HFFc6 (cell line): ENCODE results near the gene BMF. TPM values are rescaled to one million over a fixed set of nuclear protein-coding genes. Genes with fewer than 3 reads are reported as not detected.

Experiments used
- DNase-seq: peaks from one replicate; pipeline ENCODE4 v3.0.0-alpha.2; 2018
- H3K27ac Mint-ChIP-seq: 2 replicates; pipeline ENCODE4 v1.8.0; 2020; ENCODE audit warnings: mild to moderate bottlenecking, mixed read lengths
- H3K27me3 Mint-ChIP-seq: 2 replicates; pipeline ENCODE4 v1.8.0; 2021; ENCODE audit warnings: mild to moderate bottlenecking, moderate library complexity, mixed read lengths; ENCODE audit not compliant: insufficient read depth
- H3K36me3 Mint-ChIP-seq: 2 replicates; pipeline ENCODE4 v1.8.0; 2021; ENCODE audit warnings: low read depth, mixed read lengths
- H3K4me1 Mint-ChIP-seq: 2 replicates; pipeline ENCODE4 v1.8.0; 2020; ENCODE audit warnings: low read depth, mixed read lengths
- H3K4me3 Mint-ChIP-seq: 2 replicates; pipeline ENCODE4 v1.8.0; 2020; ENCODE audit warnings: mild to moderate bottlenecking, moderate library complexity, mixed read lengths
- H3K9me3 Mint-ChIP-seq: 2 replicates; pipeline ENCODE4 v1.8.0; 2020; ENCODE audit warnings: mild to moderate bottlenecking, mixed read lengths
- total RNA-seq, 6 experiments: library from RNA; stranded (reverse); fragmentation: NEBNext Ultra II Directional; extraction: Animal tissue kit (Norgen Biotek cat#: 25700); gene quantifications; 2 replicates in 1 of 6; 3 replicates in 5 of 6; pipeline ENCODE4 v1.2.3, GENCODE V29; 2021
- TF ChIP-seq, protein P1 (sequence below): fragments of 200-600 bp; sonication (generic); IDR thresholded peaks from 2 replicates; pipeline ENCODE4 v1.5.0; 2021; ENCODE audit warnings: antibody characterized with exemption, mild to moderate bottlenecking

Gene BMF
- total RNA-seq, 6 experiments from 2014 or later, result 0.57 to 1.2 (median 0.81) TPM

- no peaks in the 10 kb centered on the region for H3K27me3 Mint-ChIP-seq
- H3K4me1 Mint-ChIP-seq, result peaks cover 84% of the 10 kb centered on the region
- peak overlapping the region; percentile 99 for H3K27ac Mint-ChIP-seq
- H3K9me3 Mint-ChIP-seq, result no peaks in the 10 kb centered on the region
- no peaks in the 10 kb centered on the region for H3K36me3 Mint-ChIP-seq
- no peak for DNase-seq
- TF ChIP-seq, protein P1, sequence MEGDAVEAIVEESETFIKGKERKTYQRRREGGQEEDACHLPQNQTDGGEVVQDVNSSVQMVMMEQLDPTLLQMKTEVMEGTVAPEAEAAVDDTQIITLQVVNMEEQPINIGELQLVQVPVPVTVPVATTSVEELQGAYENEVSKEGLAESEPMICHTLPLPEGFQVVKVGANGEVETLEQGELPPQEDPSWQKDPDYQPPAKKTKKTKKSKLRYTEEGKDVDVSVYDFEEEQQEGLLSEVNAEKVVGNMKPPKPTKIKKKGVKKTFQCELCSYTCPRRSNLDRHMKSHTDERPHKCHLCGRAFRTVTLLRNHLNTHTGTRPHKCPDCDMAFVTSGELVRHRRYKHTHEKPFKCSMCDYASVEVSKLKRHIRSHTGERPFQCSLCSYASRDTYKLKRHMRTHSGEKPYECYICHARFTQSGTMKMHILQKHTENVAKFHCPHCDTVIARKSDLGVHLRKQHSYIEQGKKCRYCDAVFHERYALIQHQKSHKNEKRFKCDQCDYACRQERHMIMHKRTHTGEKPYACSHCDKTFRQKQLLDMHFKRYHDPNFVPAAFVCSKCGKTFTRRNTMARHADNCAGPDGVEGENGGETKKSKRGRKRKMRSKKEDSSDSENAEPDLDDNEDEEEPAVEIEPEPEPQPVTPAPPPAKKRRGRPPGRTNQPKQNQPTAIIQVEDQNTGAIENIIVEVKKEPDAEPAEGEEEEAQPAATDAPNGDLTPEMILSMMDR, result no peak
- H3K4me3 Mint-ChIP-seq, result no peak overlapping the region
Measured at GRCh38 chr15:40097096-40097967, 11.3 kb downstream of the BMF start.

DNA sequence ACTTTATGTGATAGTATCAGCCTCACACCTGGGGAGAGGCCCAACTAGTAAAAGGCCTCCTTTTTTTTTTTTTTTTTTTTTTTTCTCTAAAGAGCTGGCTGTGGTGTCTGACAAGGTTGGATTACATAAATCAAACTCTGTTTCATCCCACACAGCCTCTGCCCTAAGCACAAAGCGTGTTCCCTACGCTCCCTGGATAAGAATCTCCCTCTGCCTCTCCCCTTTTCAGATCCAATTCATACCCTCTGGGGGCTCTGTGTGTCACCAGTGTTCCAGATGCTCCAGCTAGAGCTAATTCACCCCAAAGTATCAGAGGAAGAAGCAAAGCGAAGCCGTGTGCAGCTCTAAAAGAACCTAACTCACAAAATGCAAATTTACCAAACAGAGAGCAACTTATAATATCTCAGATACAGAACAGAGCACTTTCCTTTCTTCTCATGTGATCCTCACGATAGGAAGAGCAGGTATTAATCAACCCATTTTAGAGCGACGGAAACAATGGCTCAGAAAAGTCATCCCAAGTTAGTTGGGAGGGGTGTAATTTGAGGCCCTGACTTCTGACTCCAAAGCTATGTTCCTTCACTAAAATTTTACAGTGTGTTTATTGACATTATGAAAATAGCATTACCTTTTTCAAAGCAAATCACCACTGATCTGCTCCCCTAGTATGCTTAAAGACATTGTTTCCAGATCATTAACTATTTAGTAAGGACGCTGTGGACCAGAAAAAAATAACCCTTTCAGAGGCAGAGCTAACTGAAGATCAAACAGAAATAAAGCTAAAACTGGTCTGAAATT is 12.4 kb downstream of the BMF start:
- Mint-ChIP-seq H3K36me3 (no peaks in the 10 kb centered on the region), H3K27ac (peak overlapping the region; percentile 22), H3K4me3 (no peak overlapping the region), H3K4me1 (peaks cover 87% of the 10 kb centered on the region), H3K9me3 (no peaks in the 10 kb centered on the region), H3K27me3 (no peaks in the 10 kb centered on the region)
- DNase-seq, result no peak
- TF ChIP-seq, protein P1, result no peak

GRCh38 chr15:40095371-40096093 is 13.1 kb downstream of the BMF start:
- no peaks in the 10 kb centered on the region for H3K9me3 Mint-ChIP-seq
- H3K4me1 Mint-ChIP-seq, result peaks cover 81% of the 10 kb centered on the region
- TF ChIP-seq, protein P1, result no peak
- no peaks in the 10 kb centered on the region for H3K36me3 Mint-ChIP-seq
- no peaks in the 10 kb centered on the region for H3K27me3 Mint-ChIP-seq
- DNase-seq, result no peak
- H3K4me3 Mint-ChIP-seq, result no peak overlapping the region
- H3K27ac Mint-ChIP-seq, result no peak overlapping the region

DNA sequence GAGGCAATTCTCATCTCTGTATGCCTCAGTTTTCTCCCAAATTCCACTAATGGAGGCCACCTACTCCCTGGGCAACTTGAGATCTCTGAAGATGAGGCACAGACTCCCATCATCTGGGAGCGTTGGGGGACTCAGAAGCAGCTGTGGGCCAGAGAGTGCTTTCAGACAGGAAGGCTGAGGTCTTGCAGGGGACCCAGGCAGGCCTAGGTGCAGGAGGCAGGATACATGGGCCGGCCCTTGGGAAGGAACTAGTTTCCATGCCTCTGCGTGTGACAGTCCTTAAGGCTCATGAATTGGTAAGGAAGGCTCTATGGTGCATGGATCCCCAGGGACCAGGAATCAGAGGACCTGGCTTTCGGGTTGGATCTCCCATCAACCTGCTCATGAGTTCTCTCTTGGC is 14.5 kb downstream of the BMF start:
- TF ChIP-seq, protein P1, result no peak
- Mint-ChIP-seq H3K27ac (no peak overlapping the region), H3K4me3 (no peak overlapping the region), H3K9me3 (no peaks in the 10 kb centered on the region), H3K36me3 (no peaks in the 10 kb centered on the region), H3K4me1 (peaks cover 72% of the 10 kb centered on the region), H3K27me3 (no peaks in the 10 kb centered on the region)
- no peak for DNase-seq
